HCT116 (cell line): ENCODE measurements around the gene RIBC2. TPM values are rescaled to one million over a fixed set of nuclear protein-coding genes. Genes with fewer than 3 reads are reported as not detected.

Experiments used
- ATAC-seq: fragments of 200-7000 bp; cut with Tn5 transposase; 2 replicates; pipeline ENCODE4 v1.9.1; 2020; ENCODE audit warnings: mild to moderate bottlenecking, moderate library complexity
- BruUV-seq: library from RNA; stranded (reverse); fragments of 400-500 nt; replicated peaks from 2 replicates; lab custom pipeline; 2021; lab: Mats Ljungman, UMichigan
- CTCF ChIA-PET: fragments of 300-600 bp; sonication (Branson Sonifier 250); formaldehyde crosslinking; loops from one replicate; lab custom pipeline; 2021; ENCODE audit warnings: antibody characterized with exemption; lab: Charles Lee
- POLR2A ChIA-PET: fragments of 300-600, 350-600 bp; sonication (Branson Sonifier 250); formaldehyde crosslinking; loops from one replicate; lab custom pipeline; 2021; ENCODE audit warnings: antibody characterized with exemption; lab: Charles Lee
- RAD21 ChIA-PET, 2 experiments: fragments of 300-600 bp; sonication (Branson Sonifier 250); formaldehyde crosslinking; loops; one replicate each; lab custom pipeline; 2023; ENCODE audit warnings: low total read pairs in 2 of 2; ENCODE audit not compliant: uncharacterized antibody in 2 of 2, unreplicated experiment in 2 of 2, low non-redundant PET in 1 of 2; lab: Charles Lee
- DNase-seq: peaks from one replicate; pipeline ENCODE4 v3.0.0-alpha.2; 2010; ENCODE audit warnings: low read depth, low spot score
- H2AFZ ChIP-seq: fragments of 200-600 bp; shearing (Covaris generic), sonication (generic); 2 replicates; pipeline ENCODE4 v1.6.1; 2017; ENCODE audit warnings: low read depth, mixed run types, mixed read lengths, antibody characterized with exemption, low read length; ENCODE audit not compliant: poor library complexity, severe bottlenecking
- H3K27ac ChIP-seq: 2 replicates; pipeline ENCODE4 v1.5.1; 2012; ENCODE audit warnings: low read depth, low read length
- H3K27me3 ChIP-seq: fragments of 200-600 bp; sonication (generic); 2 replicates; pipeline ENCODE4 v1.6.1; 2016; ENCODE audit warnings: mixed run types, low read length, mixed read lengths; ENCODE audit not compliant: insufficient read depth
- H3K36me3 ChIP-seq, 2 experiments: fragments of 200-500 bp in 1 of 2; fragments of 200-600 bp in 1 of 2; sonication (Bioruptor generic) in 1 of 2; sonication (generic) in 1 of 2; 2 replicates each; pipeline versions ENCODE4 v1.5.1 to v1.6.1; 2014 to 2016; ENCODE audit warnings: low read length in 2 of 2, inconsistent platforms in 1 of 2, mixed read lengths in 1 of 2, mixed run types in 1 of 2; ENCODE audit not compliant: insufficient read depth in 2 of 2, control insufficient read depth in 1 of 2
- H3K4me1 ChIP-seq, 2 experiments: fragments of 200-600 bp in 1 of 2; sonication (generic) in 1 of 2; 2 replicates each; pipeline versions ENCODE4 v1.5.1 to v1.6.1; 2012 to 2017; ENCODE audit warnings: low read length in 2 of 2, inconsistent platforms in 1 of 2, mild to moderate bottlenecking in 1 of 2, mixed read lengths in 1 of 2, mixed run types in 1 of 2, moderate library complexity in 1 of 2; ENCODE audit not compliant: insufficient read depth in 2 of 2, control insufficient read depth in 1 of 2
- H3K4me2 ChIP-seq: fragments of 200-600 bp; sonication (generic); 2 replicates; pipeline ENCODE4 v1.6.1; 2017; ENCODE audit warnings: mixed run types, low read length, mixed read lengths
- H3K4me3 ChIP-seq, 2 experiments: fragments of 200-600 bp in 1 of 2; sonication (generic) in 1 of 2; replicated peaks in 1 of 2; 2 replicates each; pipeline ENCODE4 v1.5.1; 2011 to 2016; ENCODE audit warnings: low read length in 2 of 2, control low read depth in 1 of 2, low read depth in 1 of 2, mild to moderate bottlenecking in 1 of 2, mixed read lengths in 1 of 2, mixed run types in 1 of 2
- H3K79me2 ChIP-seq: fragments of 200-600 bp; sonication (generic); 2 replicates; pipeline ENCODE4 v1.6.1; 2017; ENCODE audit warnings: mild to moderate bottlenecking, mixed run types, low read length, moderate library complexity, mixed read lengths; ENCODE audit not compliant: insufficient read depth
- H3K9ac ChIP-seq: fragments of 200-600 bp; sonication (generic); 2 replicates; pipeline ENCODE4 v1.6.1; 2016; ENCODE audit warnings: low read length, mixed read lengths
- H3K9me2 ChIP-seq: fragments of 200-600 bp; sonication (generic), shearing (Covaris generic); 2 replicates; pipeline ENCODE4 v1.6.1; 2017; ENCODE audit warnings: mixed run types, mild to moderate bottlenecking, moderate library complexity; ENCODE audit not compliant: insufficient read depth
- H3K9me3 ChIP-seq, 2 experiments: fragments of 200-500 bp in 1 of 2; fragments of 200-600 bp in 1 of 2; sonication (Bioruptor generic) in 1 of 2; sonication (generic) in 1 of 2; 2 replicates each; pipeline ENCODE4 v1.6.1; 2014 to 2017; ENCODE audit warnings: low read length in 2 of 2, mixed read lengths in 2 of 2, inconsistent platforms in 1 of 2, low read depth in 1 of 2, mild to moderate bottlenecking in 1 of 2, mixed run types in 1 of 2, moderate library complexity in 1 of 2; ENCODE audit not compliant: control insufficient read depth in 1 of 2, insufficient read depth in 1 of 2
- H4K20me1 ChIP-seq: fragments of 200-600 bp; sonication (generic), shearing (Covaris generic); 2 replicates; pipeline ENCODE4 v1.6.1; 2017; ENCODE audit warnings: mixed run types, mild to moderate bottlenecking, moderate library complexity; ENCODE audit not compliant: insufficient read depth
- ATF3 ChIP-seq: IDR thresholded peaks from 2 replicates; pipeline ENCODE4 v1.6.1; 2012
- CBX3 ChIP-seq: IDR thresholded peaks from 2 replicates; pipeline ENCODE4 v1.6.1; 2012; ENCODE audit warnings: low read depth
- EGR1 ChIP-seq: IDR thresholded peaks from 2 replicates; pipeline ENCODE4 v1.6.1; 2012; ENCODE audit warnings: low read depth
- ELF1 ChIP-seq: IDR thresholded peaks from 2 replicates; pipeline ENCODE4 v1.6.1; 2012; ENCODE audit warnings: low read depth, borderline replicate concordance
- EZH2 ChIP-seq: fragments of 200-600 bp; sonication (generic); IDR thresholded peaks from 2 replicates; pipeline ENCODE4 v1.6.1; 2017; ENCODE audit warnings: antibody characterized with exemption, mixed run types
- JUND ChIP-seq: IDR thresholded peaks from 2 replicates; pipeline ENCODE4 v1.6.1; 2012
- POLR2A ChIP-seq: IDR thresholded peaks from 2 replicates; pipeline ENCODE4 v1.7.0; 2011; ENCODE audit warnings: borderline replicate concordance; ENCODE audit not compliant: insufficient read depth, insufficient read length; ENCODE audit errors: extremely low read depth
- RAD21 ChIP-seq: IDR thresholded peaks from 2 replicates; pipeline ENCODE4 v1.6.1; 2012; ENCODE audit warnings: low read depth, mild to moderate bottlenecking
- SIN3A ChIP-seq: IDR thresholded peaks from 2 replicates; pipeline ENCODE4 v1.6.1; 2012; ENCODE audit warnings: low read depth
- SP1 ChIP-seq: IDR thresholded peaks from 2 replicates; pipeline ENCODE4 v1.6.1; 2012; ENCODE audit warnings: low read depth
- SRF ChIP-seq: IDR thresholded peaks from 2 replicates; pipeline ENCODE4 v1.6.1; 2012; ENCODE audit warnings: low read depth
- TCF7L2 ChIP-seq: IDR thresholded peaks from 2 replicates; pipeline ENCODE4 v1.7.0; 2011; ENCODE audit warnings: borderline replicate concordance, inconsistent platforms; ENCODE audit not compliant: insufficient read depth, insufficient read length; ENCODE audit errors: extremely low read depth
- ZBTB33 ChIP-seq: IDR thresholded peaks from 2 replicates; pipeline ENCODE4 v1.6.1; 2011; ENCODE audit warnings: mild to moderate bottlenecking, low read length, moderate library complexity; ENCODE audit not compliant: insufficient replicate concordance; ENCODE audit errors: extremely low read depth
- ZFX ChIP-seq: fragments of 450-650 bp; IDR thresholded peaks from 2 replicates; pipeline ENCODE4 v1.6.1; 2017
- intact Hi-C: fragments of 100-400 bp; cut with micrococcal nuclease; formaldehyde crosslinking; loops from 2 replicates; pipeline ENCODE4 v1.10.0; 2022
- total RNA-seq: library from RNA; stranded (reverse); gene quantifications from one replicate; pipeline ENCODE4 v1.2.1, GENCODE V29; 2021; ENCODE audit not compliant: unreplicated experiment
- TF ChIP-seq, protein P1 (sequence below), 3 experiments: fragments of 200-600 bp in 1 of 3; sonication (generic) in 1 of 3; IDR thresholded peaks in 2 of 3; conservative IDR thresholded peaks in 1 of 3; 2 replicates each; pipeline ENCODE4 v1.5.1; 2012 to 2017; ENCODE audit warnings: low read depth in 2 of 3, low read length in 2 of 3, antibody characterized with exemption in 1 of 3, borderline replicate concordance in 1 of 3, control low read depth in 1 of 3, mild to moderate bottlenecking in 1 of 3, mixed read lengths in 1 of 3, mixed run types in 1 of 3, moderate library complexity in 1 of 3; ENCODE audit not compliant: insufficient read depth in 1 of 3
- TF ChIP-seq, protein P2 (sequence below): IDR thresholded peaks from 2 replicates; pipeline ENCODE4 v1.6.1; 2012; ENCODE audit warnings: low read depth
- TF ChIP-seq, protein P3 (sequence below): IDR thresholded peaks from 2 replicates; pipeline ENCODE4 v1.6.1; 2012

The RIBC2 gene
- total RNA-seq, 1 experiment from 2014 or later: 8.3 TPM

DNA sequence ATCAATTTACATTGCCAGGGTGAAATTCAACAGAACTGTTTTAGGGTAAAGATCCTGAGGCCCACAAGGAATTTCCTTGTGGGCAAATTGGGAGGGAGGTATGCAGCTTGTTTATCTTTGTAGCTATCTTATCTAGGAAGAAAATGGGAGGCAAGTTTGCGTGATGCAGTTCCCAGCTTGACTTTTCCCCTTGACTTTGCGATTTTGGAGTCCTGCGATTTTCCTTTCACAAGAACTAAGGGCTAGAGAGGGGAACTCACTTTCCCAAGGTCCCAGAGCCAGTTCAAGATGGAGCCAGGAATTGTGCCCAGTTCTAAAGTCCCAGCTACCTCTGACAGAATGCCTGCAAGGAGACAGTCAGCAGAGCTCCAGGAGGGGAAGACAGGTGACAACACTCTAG, 30.7 kb downstream of the RIBC2 start (continued):
- no peak for TF ChIP-seq EZH2

GRCh38 chr22:45445031-45445710, 31.7 kb downstream of the RIBC2 start:
- no peaks in the 10 kb centered on the region for H3K36me3 ChIP-seq
- intact Hi-C loops: no loop called here
- H3K79me2 ChIP-seq: no peaks in the 10 kb centered on the region
- ChIA-PET POLR2A (no interaction called here), CTCF (no interaction called here), RAD21 (no interaction called here)
- peaks cover 0 to 2% of the 10 kb centered on the region in 2 experiments; a peak in 1 of 4 replicates for H3K4me1 ChIP-seq
- DNase-seq (no peak), ATAC-seq (no peak)
- no peak overlapping the region for H3K9ac ChIP-seq
- no TSS peak for BruUV-seq
- TF ChIP-seq JUND: no peak
- TF ChIP-seq POLR2A: no peak
- TF ChIP-seq CBX3: no peak
- TF ChIP-seq, protein P1, sequence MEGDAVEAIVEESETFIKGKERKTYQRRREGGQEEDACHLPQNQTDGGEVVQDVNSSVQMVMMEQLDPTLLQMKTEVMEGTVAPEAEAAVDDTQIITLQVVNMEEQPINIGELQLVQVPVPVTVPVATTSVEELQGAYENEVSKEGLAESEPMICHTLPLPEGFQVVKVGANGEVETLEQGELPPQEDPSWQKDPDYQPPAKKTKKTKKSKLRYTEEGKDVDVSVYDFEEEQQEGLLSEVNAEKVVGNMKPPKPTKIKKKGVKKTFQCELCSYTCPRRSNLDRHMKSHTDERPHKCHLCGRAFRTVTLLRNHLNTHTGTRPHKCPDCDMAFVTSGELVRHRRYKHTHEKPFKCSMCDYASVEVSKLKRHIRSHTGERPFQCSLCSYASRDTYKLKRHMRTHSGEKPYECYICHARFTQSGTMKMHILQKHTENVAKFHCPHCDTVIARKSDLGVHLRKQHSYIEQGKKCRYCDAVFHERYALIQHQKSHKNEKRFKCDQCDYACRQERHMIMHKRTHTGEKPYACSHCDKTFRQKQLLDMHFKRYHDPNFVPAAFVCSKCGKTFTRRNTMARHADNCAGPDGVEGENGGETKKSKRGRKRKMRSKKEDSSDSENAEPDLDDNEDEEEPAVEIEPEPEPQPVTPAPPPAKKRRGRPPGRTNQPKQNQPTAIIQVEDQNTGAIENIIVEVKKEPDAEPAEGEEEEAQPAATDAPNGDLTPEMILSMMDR (IDR thresholded peaks at IDR 0.05 in 2 of 3, conservative IDR thresholded peaks at IDR 0.05 in 1 of 3; ENCODE audit: borderline replicate concordance in 1 of 3, insufficient read depth in 1 of 3, low read depth in 2 of 3, low read length in 2 of 3): no peak
- TF ChIP-seq, protein P2, sequence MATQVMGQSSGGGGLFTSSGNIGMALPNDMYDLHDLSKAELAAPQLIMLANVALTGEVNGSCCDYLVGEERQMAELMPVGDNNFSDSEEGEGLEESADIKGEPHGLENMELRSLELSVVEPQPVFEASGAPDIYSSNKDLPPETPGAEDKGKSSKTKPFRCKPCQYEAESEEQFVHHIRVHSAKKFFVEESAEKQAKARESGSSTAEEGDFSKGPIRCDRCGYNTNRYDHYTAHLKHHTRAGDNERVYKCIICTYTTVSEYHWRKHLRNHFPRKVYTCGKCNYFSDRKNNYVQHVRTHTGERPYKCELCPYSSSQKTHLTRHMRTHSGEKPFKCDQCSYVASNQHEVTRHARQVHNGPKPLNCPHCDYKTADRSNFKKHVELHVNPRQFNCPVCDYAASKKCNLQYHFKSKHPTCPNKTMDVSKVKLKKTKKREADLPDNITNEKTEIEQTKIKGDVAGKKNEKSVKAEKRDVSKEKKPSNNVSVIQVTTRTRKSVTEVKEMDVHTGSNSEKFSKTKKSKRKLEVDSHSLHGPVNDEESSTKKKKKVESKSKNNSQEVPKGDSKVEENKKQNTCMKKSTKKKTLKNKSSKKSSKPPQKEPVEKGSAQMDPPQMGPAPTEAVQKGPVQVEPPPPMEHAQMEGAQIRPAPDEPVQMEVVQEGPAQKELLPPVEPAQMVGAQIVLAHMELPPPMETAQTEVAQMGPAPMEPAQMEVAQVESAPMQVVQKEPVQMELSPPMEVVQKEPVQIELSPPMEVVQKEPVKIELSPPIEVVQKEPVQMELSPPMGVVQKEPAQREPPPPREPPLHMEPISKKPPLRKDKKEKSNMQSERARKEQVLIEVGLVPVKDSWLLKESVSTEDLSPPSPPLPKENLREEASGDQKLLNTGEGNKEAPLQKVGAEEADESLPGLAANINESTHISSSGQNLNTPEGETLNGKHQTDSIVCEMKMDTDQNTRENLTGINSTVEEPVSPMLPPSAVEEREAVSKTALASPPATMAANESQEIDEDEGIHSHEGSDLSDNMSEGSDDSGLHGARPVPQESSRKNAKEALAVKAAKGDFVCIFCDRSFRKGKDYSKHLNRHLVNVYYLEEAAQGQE: no peak
- no peak for TF ChIP-seq ELF1
- no peak for TF ChIP-seq ZFX
- no peak for TF ChIP-seq RAD21
- TF ChIP-seq, protein P3, sequence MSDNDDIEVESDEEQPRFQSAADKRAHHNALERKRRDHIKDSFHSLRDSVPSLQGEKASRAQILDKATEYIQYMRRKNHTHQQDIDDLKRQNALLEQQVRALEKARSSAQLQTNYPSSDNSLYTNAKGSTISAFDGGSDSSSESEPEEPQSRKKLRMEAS: no peak
- no peak for TF ChIP-seq EGR1
- TF ChIP-seq ZBTB33: no peak
- no peak for TF ChIP-seq SRF
- TF ChIP-seq TCF7L2: no peak
- TF ChIP-seq ATF3: no peak
- no peak for TF ChIP-seq SIN3A
- no peak for TF ChIP-seq SP1
- no peak for TF ChIP-seq EZH2
- no peak overlapping the region for H2AFZ ChIP-seq
- no peak overlapping the region for H3K27ac ChIP-seq
- H3K4me2 ChIP-seq: no peak overlapping the region
- no peaks in the 10 kb centered on the region for H4K20me1 ChIP-seq
- no peaks in the 10 kb centered on the region for H3K9me3 ChIP-seq
- no peaks in the 10 kb centered on the region for H3K9me2 ChIP-seq
- H3K4me3 ChIP-seq: no peak overlapping the region
- no peaks in the 10 kb centered on the region for H3K27me3 ChIP-seq
